ENCODE measurements around the gene ATP5ME. TPM values are rescaled to one million over a fixed set of nuclear protein-coding genes. Genes with fewer than 3 reads are reported as not detected.

The ATP5ME gene
- polyA plus RNA-seq, 3 donors = 272 to 299 (median 298) TPM

DNA sequence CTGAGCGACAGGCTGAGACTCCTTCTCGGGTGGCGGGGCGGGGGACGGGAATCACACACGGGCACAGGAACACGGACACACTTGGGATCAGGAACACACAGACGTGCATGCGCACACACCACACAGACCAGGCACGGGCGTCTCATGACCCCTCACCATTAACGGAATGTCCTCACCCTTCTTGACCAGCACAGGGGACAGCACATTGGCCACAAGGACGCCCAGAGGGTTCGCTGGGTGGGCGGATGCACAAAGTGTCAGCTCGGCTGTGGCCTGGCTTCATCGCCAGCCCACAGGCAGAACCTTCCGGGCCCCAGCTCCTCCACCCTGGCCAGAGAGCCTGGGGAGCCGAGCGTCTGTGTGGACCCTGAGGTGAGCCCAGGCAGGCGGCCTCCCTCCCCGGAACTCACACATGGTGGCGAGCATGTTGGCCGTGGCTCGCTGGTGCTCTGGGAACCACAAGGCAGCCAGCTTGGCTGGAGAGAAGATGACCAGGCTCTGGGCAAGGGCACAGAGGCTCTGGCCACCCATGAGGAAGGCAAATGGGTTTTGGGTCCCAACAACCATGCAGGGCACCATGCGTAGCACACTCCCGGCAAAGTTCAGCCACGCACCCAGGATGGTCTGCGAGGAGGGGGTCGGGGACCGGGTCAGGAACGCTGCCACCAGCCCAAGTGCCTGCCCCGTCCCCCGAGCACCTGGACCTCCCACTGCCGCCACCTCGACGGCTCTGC lies 11.8 kb upstream of the ATP5ME start:
- DNase-seq (ENCODE audit: low read depth in 3 of 3, low spot score in 2 of 3) = no peak

DNA sequence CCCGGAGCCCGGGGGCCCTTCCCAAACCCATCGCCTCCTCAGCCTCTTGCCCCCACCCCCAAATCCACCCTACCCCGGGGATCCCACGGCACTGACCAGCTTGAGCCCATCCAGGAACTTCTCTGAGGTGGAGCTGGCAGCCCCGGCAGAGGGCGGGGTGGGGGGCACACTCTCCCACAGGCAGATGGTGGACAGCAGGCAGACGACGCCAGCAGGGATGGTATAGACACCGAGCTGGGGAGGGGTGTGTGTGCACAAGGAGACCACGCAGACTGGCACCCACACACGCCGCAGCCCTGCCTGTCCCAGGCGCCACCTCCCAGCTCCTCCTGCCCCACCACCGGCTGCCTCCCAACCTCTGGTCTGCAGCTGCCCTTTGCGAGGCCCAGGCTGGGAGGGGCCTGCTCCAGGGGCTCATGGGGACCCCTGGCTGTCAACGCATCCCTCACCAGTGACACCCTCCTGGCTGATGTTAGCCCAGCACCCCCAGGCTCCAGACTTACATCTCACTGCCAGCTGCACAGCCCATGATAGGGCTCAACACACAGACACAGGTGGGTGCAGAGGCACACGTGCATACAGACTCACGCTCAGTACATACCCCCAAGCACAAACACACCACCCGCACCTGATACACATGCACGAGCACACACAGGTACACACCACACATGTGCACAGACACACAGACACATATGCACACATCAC lies 10.7 kb upstream of the ATP5ME start:
- DNase-seq (ENCODE audit: low read depth in 3 of 3, low spot score in 2 of 3) = no peak

DNA sequence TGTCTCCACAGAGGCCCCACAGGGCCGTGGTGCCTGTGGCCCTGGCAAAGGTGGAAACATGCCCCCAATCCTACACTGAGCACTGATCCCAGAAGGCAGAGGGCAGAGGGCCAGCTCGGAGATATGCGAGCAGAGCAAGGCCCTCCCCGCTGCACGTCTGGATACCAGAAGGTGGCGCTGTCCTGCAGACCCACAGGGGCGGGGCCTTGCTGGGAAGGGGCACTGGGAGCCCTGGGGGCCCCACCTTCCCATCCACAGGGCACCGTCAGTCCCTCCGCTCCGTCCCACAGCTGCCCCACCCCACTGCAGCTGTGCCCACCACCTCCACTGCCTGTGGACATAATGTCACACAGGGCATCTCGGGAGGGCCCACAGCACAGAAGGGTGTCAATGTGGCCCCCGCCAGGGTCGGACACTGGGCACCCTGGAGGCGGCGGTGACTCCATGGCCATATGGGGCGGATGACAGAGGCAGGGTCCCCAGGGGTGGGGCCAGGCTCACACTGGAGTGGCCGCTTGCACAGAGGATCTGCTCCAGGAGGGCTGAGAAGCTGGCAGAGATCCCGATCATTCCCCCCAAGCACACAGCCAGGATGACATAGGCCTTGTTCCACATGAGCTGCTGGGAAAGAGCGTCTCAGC lies 10.0 kb upstream of the ATP5ME start:
- DNase-seq (ENCODE audit: low read depth in 3 of 3, low spot score in 2 of 3) = no peak

DNA sequence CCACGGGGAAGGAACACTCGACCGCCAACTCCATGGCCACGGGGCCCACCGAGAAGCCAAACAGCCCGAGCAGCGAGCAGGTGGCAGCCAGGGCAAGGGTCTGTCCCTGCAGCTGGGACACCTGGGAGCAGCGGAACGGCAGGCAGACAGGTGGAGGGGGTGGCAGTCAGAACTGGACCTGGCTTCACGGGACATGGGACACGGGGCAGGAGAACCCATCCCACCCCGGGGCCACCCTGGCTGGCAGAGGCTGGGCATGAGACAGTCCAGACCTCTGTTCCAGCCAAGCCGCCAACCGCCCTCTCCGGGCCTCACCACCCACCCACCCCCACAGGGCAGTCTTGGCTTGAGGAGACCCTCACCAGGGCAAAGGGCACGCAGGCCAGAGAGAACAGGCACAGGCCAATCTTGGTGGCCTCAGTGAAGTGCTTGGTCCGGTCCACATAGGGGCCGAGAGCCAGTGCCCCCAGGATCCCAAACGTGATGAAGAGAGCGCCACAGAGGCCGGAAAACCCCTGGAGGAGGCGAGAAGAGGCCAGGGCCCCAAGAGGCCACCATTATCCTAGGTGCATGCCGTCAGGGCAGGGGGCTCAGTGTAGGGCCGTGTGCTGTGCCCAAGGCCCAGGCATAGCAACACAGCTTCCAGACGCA lies 9.3 kb upstream of the ATP5ME start:
- no peak for DNase-seq (ENCODE audit: low read depth in 3 of 3, low spot score in 2 of 3)

DNA sequence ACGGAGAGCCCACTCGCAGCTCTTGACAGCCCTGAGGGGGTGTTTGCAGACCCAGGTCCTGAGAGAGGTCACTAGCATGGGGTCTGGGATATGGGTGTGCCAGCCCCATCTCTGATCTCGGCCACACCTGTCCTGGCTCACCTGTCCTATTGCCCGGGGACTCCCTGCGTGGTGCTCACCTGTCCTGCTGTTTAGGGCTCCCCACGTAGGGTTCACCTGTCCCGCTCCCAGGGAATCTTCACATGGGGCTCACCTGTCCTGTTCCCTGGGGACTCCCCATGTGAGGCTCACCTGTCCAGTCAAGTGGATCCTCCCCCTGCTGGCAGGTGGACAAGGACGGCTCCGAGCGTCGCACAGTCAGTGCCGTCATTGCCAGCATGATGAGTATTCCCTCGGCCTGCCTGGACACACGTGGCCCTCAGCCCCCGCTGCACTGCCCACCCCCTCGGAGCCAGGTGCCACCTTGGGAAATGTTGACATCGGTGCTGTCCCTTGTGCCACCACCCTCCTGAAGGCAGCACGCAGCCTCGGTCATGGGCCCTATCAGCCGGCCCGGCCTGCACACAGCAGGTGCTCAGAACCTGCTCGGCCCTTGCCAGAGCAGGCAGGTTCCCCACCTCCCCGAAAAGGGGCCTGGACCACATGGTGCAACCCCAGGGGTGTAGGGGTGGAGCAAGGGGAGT lies 8.6 kb upstream of the ATP5ME start:
- DNase-seq (ENCODE audit: low read depth in 3 of 3, low spot score in 2 of 3) = no peak

DNA sequence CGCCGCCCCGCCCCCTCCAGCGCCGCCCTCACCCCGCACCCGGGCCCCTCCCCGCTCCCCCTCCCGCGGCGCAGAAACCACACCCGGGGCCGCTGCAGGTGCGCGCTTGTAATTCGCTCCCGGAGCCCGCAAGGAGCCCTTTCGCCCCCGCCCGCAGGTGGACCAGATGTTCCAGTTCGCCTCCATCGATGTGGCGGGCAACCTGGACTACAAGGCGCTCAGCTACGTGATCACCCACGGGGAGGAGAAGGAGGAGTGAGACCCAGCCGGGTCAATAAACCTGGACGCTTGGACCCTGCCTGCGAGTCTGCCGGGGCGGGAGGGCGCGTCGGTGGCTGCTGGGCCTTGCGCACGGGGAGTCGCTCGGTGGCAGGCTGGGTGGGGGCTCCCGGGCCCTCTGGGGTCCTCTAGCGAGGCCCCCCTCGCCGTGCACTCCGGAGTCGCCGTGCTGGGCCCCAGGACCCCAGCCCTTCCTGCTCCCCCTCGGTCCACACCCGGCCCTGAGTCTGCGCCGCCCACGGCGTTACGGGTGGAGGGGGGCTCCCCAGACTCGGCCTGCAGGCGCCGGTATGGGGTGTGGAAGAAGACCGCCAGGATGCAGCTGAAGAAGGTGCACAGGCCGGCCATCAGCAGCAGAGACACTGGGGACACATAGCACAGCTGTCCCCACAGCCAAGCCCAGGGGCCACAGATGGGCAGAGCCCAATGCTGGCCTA lies 7.8 kb upstream of the ATP5ME start:
- DNase-seq (ENCODE audit: low read depth in 3 of 3, low spot score in 2 of 3) = no peak

DNA sequence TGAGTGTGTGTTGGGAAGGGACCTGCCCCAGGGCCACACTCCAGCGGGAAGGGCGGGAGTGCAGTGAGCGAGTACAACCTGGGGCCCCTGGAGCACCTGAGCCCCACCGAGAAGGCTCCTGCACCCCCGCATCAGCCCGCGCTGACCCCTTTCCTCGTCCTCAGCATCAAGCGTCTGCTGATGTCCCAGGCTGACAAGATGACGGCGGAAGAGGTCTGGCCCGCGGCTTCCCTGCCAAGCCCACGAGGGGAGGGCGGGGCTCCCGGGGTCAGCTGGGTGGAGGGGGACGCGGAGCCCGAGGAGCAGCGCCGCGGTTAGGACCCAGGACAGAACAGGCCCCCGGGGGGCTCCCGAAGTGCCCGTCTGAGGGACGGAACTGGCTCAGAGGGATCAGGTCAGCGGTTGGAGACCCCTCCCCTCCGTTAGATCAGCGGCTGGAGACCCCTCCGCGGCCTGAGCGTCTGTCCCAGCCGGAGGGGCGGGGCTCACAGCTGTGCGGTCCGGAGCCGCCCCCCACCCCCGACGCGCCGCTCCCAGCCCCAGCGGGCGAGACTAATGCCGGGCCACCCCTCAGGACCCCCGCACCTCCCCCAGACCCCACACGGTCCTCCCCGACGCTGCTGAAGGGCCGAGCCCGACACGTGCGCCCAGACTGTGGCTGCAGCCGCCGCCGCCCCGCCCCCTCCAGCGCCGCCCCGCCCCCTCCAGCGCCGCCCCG lies 7.0 kb upstream of the ATP5ME start:
- DNase-seq (ENCODE audit: low read depth in 3 of 3, low spot score in 2 of 3) = no peak

DNA sequence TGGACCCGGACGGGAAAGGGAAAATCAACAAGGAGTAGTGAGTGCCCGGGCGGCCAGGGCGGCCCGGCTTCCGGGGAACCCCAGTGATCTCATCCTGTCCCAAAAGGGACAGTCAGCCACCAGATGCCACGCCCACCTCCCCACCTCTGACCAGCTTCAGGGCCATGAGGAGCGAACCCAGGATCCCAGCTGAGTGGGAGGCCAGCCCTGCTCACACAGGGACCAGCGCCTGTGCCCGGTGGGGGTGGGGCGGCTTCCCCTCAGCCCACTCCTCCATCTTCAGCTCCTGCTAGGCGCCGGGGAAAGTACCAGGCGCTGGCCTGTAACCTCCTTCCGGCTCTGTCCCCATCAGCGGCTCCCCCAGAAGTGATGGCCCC lies 6.5 kb upstream of the ATP5ME start:
- DNase-seq (ENCODE audit: low read depth in 3 of 3, low spot score in 2 of 3) = no peak

DNA sequence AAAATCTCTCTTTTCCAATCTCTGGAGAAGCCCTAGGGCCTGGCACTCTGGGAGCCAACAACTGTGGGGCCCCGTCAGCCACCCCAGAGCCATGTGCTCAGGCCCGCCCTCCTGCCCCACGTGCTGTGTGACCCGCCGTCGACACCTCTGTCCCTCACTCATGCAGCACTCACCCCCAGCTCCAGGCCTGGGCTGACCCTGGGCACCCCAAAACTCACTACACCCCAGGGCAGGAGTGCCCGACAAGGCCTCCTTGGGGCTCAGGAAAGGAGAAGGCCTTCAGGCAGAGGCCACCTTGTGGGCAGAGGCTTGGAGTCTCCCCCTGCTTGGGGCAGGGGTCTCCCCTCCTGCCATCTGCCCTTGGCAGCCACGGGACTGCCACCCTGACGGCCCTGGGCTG lies 6.0 kb upstream of the ATP5ME start:
- DNase-seq (ENCODE audit: low read depth in 3 of 3, low spot score in 2 of 3) = no peak

DNA sequence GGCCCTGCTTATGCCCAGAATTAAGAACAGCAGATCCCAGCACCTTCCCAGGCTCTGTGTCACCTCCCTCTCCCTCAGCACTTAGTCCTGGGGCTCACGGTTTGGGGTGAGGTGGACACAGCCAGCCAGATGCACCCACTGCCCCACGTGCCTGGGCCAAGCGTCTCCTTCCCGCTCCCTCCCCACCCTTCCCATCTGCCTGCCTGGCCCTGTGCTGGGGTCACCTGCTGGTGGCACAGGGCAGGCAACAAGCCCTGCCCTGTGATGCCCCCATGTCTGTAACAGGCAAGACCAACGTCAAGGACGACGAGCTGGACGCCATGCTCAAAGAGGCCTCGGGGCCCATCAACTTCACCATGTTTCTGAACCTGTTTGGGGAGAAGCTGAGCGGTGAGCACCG lies 5.6 kb upstream of the ATP5ME start:
- no peak for DNase-seq (ENCODE audit: low read depth in 3 of 3, low spot score in 2 of 3)

DNA sequence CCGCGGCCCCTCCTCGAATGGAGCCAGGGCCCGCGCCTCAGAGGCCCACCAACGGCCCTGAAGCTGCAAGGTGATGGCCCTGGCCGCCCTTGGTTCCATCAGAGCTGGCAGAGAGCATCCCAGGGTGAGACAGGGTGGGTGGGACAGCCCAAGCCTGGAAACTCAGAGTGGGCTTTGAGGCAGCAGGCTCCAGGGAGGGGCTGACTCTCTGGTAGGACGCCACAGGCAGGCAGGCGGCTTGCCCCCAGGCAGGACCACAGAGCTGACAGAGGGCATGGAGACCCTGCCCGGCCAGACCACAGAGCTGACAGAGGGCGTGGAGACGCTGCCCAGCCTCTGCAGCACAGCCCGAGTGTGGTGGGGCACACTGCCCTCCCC lies 5.0 kb upstream of the ATP5ME start:
- no peak for DNase-seq (ENCODE audit: low read depth in 3 of 3, low spot score in 2 of 3)

DNA sequence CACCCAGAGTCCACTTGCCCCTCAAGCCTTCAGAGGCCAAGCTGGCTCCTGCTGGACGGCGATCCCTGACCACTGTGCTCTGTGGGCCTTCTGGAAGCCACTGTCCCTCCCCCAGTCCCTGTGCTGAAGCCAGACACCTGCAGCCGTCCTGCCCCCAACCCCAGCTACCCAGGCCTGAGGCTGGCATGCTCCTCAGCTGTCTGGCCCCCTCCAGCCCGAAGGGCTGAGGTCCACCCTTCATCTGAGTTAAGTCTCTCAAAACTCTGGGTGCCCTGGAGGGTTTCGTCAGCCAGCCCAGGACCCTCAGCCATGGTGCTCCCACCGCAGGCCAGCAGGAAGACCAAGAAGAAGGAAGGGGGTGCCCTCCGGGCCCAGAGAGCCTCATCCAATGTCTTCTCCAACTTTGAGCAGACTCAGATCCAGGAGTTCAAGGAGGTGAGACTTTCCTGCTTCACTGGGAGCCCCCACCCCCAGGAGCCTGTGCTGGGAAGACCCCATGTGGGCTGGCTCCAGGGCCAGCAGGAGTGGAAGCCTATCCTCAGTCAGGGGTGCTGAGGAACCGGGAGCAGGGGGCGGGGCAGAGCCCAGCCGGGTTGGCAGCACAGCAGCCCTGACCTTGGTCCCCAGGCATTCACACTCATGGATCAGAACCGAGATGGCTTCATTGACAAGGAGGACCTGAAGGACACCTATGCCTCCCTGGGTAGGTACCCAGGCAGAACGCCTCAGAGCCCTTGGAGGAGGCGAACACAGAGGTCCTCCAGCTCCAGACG lies 4.4 kb upstream of the ATP5ME start:
- DNase-seq (ENCODE audit: low read depth in 3 of 3, low spot score in 2 of 3) = no peak

DNA sequence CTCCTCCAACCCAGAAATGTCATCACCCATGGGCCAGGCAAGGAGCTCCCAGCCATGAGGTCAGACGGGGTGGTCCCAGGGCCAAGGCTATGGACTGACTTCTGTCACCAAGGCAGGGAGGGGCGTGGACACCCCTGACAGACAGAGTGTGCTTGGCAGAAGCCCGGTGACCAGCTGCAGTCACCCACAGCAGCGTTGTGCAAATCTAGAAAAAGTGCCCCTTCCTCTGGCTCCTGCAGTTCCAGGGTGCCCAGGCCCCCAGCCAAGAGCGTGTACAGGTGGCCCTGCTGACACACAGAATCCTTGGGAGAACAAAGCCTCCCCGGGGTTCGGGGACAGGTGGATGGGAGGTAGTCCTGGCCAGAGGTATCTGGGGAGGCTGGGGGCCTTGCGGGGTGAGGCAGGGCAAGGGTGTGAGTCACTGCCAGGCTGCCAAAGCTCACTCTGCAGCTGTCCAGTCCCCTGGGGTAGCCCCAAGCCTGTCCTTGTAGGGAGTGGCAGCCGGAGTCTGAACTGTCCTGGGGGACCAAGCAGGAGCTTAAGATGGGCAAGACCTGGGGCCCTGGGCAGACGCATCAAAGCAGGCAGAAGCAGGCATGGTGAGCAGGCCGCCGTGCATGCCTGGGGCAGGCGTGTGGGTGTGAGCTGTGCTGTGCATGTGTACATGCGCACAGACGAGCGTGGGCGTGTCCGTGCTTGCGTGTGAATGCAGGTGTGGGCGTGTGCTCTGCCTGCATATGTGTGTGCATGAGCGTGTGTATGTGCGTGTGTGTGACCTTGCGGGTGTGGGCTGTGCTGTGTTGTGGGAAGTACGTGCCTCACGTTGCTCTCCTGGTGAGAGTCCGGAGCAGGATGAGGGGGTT lies 3.6 kb upstream of the ATP5ME start:
- DNase-seq (ENCODE audit: low read depth in 3 of 3, low spot score in 2 of 3) = no peak

DNA sequence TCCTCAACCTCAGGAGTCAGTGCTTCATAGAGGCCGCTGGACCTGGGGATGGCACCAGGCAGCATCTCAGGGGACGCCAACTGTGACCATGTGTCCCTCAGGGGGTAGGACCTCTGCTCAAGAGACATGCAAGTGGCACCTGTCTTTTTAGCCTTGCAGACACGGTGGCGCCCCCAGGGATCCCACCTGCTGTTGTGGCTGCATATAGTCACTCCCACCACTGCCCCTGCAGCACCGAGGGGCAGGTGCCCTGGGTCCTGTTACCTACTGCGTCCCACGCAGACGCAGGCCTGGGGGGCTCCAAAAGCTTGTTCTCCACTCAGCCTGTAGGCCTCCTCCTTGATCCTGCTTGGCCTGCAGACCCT lies 2.8 kb upstream of the ATP5ME start:
- DNase-seq (ENCODE audit: low read depth in 3 of 3, low spot score in 2 of 3) = no peak

DNA sequence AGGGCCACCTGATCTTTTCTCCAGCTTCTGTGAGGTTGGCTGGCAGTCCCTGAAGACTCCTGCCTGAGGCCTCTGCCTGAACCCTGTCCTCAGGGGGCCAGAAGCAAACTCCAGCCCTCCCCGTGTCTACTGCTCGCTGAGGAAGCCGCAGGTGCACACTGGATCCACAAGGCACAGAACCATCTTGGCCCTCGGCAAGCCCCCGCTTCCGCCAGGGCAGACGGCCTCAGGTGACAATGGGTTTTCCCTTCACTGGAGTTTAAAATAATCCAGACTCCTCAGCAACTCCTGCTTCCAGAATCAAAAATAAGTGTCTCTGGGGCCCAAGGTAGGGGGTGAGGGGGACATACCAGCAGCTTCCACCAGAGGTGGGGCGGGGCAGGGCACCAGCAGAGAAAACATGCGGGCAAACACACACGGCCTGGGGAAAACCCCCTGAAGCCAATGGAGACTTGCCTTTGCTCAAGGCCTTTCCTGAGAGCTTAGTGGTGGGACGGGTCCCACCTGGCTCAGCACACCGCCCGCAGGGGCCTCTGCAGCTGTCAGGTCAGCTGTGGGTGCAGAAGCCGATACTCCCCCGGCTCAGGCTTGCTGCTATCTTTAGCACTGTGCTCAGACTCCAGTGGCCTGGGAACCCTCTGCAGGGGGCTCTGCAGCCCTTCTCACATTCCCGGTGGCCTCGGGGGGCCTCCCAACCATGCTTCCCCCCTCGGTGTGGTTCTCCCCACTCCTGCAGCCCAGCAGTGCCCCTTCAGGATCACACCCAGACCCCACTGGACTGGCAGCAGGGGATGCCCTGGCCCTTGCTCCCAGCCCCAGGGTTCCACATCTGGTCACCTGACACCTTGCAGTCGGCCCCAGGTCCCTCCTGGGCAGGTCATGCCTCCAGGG lies 2.1 kb upstream of the ATP5ME start:
- no peak for DNase-seq (ENCODE audit: low read depth in 3 of 3, low spot score in 2 of 3)

DNA sequence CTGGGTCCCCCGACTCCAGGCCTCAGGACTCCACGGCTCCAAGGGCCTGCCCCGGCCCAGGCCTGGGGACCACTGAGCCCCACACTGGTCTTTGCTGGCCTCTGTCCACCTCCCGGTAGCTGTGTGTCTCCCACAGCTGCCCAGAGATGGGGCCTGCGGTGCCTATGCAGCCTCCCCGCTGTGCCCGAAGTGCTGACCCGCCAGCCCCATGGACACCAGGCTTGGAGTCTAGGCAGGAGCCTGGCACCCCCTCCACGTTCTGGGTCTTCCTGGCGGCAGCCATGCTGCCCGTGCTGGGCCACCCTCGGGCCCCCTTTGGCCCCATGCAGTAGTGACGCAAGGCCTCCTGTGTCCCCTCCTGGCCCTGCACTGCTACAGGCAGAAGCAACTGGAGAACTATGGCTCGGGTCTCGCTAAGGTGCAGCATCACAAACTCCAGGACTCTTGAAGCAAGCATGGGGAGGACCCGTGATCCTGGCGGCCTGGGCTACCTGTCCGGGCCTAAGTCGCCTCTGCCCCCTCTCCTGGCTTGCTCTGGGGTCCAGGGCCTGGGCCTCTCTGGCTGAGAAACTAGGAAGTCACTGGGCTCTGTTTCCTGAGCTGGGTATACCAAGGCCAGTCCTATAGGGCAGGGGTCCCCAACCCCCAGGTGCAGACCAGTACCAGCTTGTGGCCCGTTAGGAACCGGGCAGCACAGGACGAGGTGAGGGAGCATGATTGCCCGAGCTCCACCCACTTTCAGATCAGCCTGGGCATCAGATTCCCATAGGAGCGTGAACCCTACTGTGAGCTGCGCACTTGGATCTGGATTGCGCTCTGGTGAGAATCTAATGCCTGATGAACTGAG lies 1.2 kb upstream of the ATP5ME start:
- DNase-seq (ENCODE audit: low read depth in 3 of 3, low spot score in 2 of 3) = no peak

Data from right renal cortex interstitium (tissue), 3 donors.